ENCODE data around the gene BRINP2.

Gene BRINP2

GRCh38 chr1:177170756-177171535 lies at the start of gene BRINP2:
TSS of gene BRINP2 (plus strand) at chr1:177170958. CDS start at chr1:177229877, 58,919 bp downstream.
- Histone ChIP-seq H3K9me3 (ENCODE audit: control insufficient read depth, insufficient read depth, low read length) (no peaks in the 10 kb centered on the region), H3K9ac (ENCODE audit: low read depth, low read length) (no peak within 1 kb of the TSS), H3K27ac (ENCODE audit: low read depth, low read length) (no peak within 1 kb of the TSS), H3K27me3 (ENCODE audit: control insufficient read depth, insufficient read depth, low read length) (peaks cover 95% of the 10 kb centered on the region), H3K4me3 (ENCODE audit: low read depth, low read length) (peak within 1 kb of the TSS; percentile 66), H3K36me3 (ENCODE audit: control insufficient read depth, insufficient read depth, low read length) (no peaks in the 10 kb centered on the region), H3K4me1 (ENCODE audit: control insufficient read depth, insufficient read depth, low read length) (peaks cover 6% of the 10 kb centered on the region)

GRCh38 chr1:177122461-177123251 lies 48.1 kb upstream of the BRINP2 start:
- no peak overlapping the region for H3K27ac ChIP-seq (ENCODE audit: low read depth, low read length)
- no peaks in the 10 kb centered on the region for H3K36me3 ChIP-seq (ENCODE audit: control insufficient read depth, insufficient read depth, low read length)
- no peak overlapping the region for H3K4me3 ChIP-seq (ENCODE audit: low read depth, low read length)
- H3K4me1 ChIP-seq (ENCODE audit: control insufficient read depth, insufficient read depth, low read length), result no peaks in the 10 kb centered on the region
- H3K9me3 ChIP-seq (ENCODE audit: control insufficient read depth, insufficient read depth, low read length), result no peaks in the 10 kb centered on the region
- no peak overlapping the region for H3K9ac ChIP-seq (ENCODE audit: low read depth, low read length)
- H3K27me3 ChIP-seq (ENCODE audit: control insufficient read depth, insufficient read depth, low read length), result no peaks in the 10 kb centered on the region

GRCh38 chr1:177124577-177125278 lies 46.0 kb upstream of the BRINP2 start:
- Histone ChIP-seq H3K4me3 (ENCODE audit: low read depth, low read length) (no peak overlapping the region), H3K27me3 (ENCODE audit: control insufficient read depth, insufficient read depth, low read length) (no peaks in the 10 kb centered on the region), H3K27ac (ENCODE audit: low read depth, low read length) (no peak overlapping the region), H3K36me3 (ENCODE audit: control insufficient read depth, insufficient read depth, low read length) (no peaks in the 10 kb centered on the region), H3K9ac (ENCODE audit: low read depth, low read length) (no peak overlapping the region), H3K9me3 (ENCODE audit: control insufficient read depth, insufficient read depth, low read length) (no peaks in the 10 kb centered on the region), H3K4me1 (ENCODE audit: control insufficient read depth, insufficient read depth, low read length) (no peaks in the 10 kb centered on the region)

GRCh38 chr1:177126267-177126666 lies 44.5 kb upstream of the BRINP2 start:
- Histone ChIP-seq H3K27me3 (ENCODE audit: control insufficient read depth, insufficient read depth, low read length) (no peaks in the 10 kb centered on the region), H3K36me3 (ENCODE audit: control insufficient read depth, insufficient read depth, low read length) (no peaks in the 10 kb centered on the region), H3K27ac (ENCODE audit: low read depth, low read length) (no peak overlapping the region), H3K9me3 (ENCODE audit: control insufficient read depth, insufficient read depth, low read length) (no peaks in the 10 kb centered on the region), H3K9ac (ENCODE audit: low read depth, low read length) (no peak overlapping the region), H3K4me1 (ENCODE audit: control insufficient read depth, insufficient read depth, low read length) (no peaks in the 10 kb centered on the region), H3K4me3 (ENCODE audit: low read depth, low read length) (no peak overlapping the region)

GRCh38 chr1:177128665-177129281 lies 42.0 kb upstream of the BRINP2 start:
- no peaks in the 10 kb centered on the region for H3K36me3 ChIP-seq (ENCODE audit: control insufficient read depth, insufficient read depth, low read length)
- no peaks in the 10 kb centered on the region for H3K27me3 ChIP-seq (ENCODE audit: control insufficient read depth, insufficient read depth, low read length)
- no peaks in the 10 kb centered on the region for H3K9me3 ChIP-seq (ENCODE audit: control insufficient read depth, insufficient read depth, low read length)
- no peak overlapping the region for H3K9ac ChIP-seq (ENCODE audit: low read depth, low read length)
- peaks cover 3% of the 10 kb centered on the region; the same call in 1 of the 2 replicates for H3K4me1 ChIP-seq (ENCODE audit: control insufficient read depth, insufficient read depth, low read length)
- no peak overlapping the region for H3K27ac ChIP-seq (ENCODE audit: low read depth, low read length)
- H3K4me3 ChIP-seq (ENCODE audit: low read depth, low read length), result no peak overlapping the region

- Histone ChIP-seq H3K9ac (ENCODE audit: low read depth, low read length) (no peak overlapping the region), H3K27me3 (ENCODE audit: control insufficient read depth, insufficient read depth, low read length) (no peaks in the 10 kb centered on the region), H3K4me1 (ENCODE audit: control insufficient read depth, insufficient read depth, low read length) (peaks cover 3% of the 10 kb centered on the region; the same call in 1 of the 2 replicates), H3K4me3 (ENCODE audit: low read depth, low read length) (no peak overlapping the region), H3K9me3 (ENCODE audit: control insufficient read depth, insufficient read depth, low read length) (no peaks in the 10 kb centered on the region), H3K36me3 (ENCODE audit: control insufficient read depth, insufficient read depth, low read length) (no peaks in the 10 kb centered on the region), H3K27ac (ENCODE audit: low read depth, low read length) (no peak overlapping the region)
These were observed 40.3 kb upstream of the BRINP2 start for GRCh38 chr1:177130451-177130945.

GRCh38 chr1:177131723-177132122 lies 39.0 kb upstream of the BRINP2 start:
- peaks cover 3% of the 10 kb centered on the region; the same call in 1 of the 2 replicates for H3K4me1 ChIP-seq (ENCODE audit: control insufficient read depth, insufficient read depth, low read length)
- H3K9ac ChIP-seq (ENCODE audit: low read depth, low read length), result no peak overlapping the region
- H3K36me3 ChIP-seq (ENCODE audit: control insufficient read depth, insufficient read depth, low read length), result no peaks in the 10 kb centered on the region
- no peak overlapping the region for H3K27ac ChIP-seq (ENCODE audit: low read depth, low read length)
- no peaks in the 10 kb centered on the region for H3K9me3 ChIP-seq (ENCODE audit: control insufficient read depth, insufficient read depth, low read length)
- H3K27me3 ChIP-seq (ENCODE audit: control insufficient read depth, insufficient read depth, low read length), result no peaks in the 10 kb centered on the region
- no peak overlapping the region for H3K4me3 ChIP-seq (ENCODE audit: low read depth, low read length)

- Histone ChIP-seq H3K4me3 (ENCODE audit: low read depth, low read length) (no peak overlapping the region), H3K4me1 (ENCODE audit: control insufficient read depth, insufficient read depth, low read length) (peaks cover 3% of the 10 kb centered on the region; the same call in 1 of the 2 replicates), H3K27me3 (ENCODE audit: control insufficient read depth, insufficient read depth, low read length) (no peaks in the 10 kb centered on the region)
These were observed 38.6 kb upstream of the BRINP2 start for GRCh38 chr1:177132141-177132540.

GRCh38 chr1:177133977-177134538 lies 36.7 kb upstream of the BRINP2 start:
- no peak overlapping the region for H3K4me3 ChIP-seq (ENCODE audit: low read depth, low read length)
- H3K36me3 ChIP-seq (ENCODE audit: control insufficient read depth, insufficient read depth, low read length), result no peaks in the 10 kb centered on the region
- peaks cover 3% of the 10 kb centered on the region; the same call in 1 of the 2 replicates for H3K4me1 ChIP-seq (ENCODE audit: control insufficient read depth, insufficient read depth, low read length)
- no peaks in the 10 kb centered on the region for H3K9me3 ChIP-seq (ENCODE audit: control insufficient read depth, insufficient read depth, low read length)
- H3K27me3 ChIP-seq (ENCODE audit: control insufficient read depth, insufficient read depth, low read length), result no peaks in the 10 kb centered on the region
- no peak overlapping the region for H3K27ac ChIP-seq (ENCODE audit: low read depth, low read length)
- no peak overlapping the region for H3K9ac ChIP-seq (ENCODE audit: low read depth, low read length)

More at GRCh38 chr1:177132141-177132540, 38.6 kb upstream of the BRINP2 start:
- Histone ChIP-seq H3K27ac (ENCODE audit: low read depth, low read length) (no peak overlapping the region), H3K36me3 (ENCODE audit: control insufficient read depth, insufficient read depth, low read length) (no peaks in the 10 kb centered on the region), H3K9me3 (ENCODE audit: control insufficient read depth, insufficient read depth, low read length) (no peaks in the 10 kb centered on the region), H3K9ac (ENCODE audit: low read depth, low read length) (no peak overlapping the region)

GRCh38 chr1:177135250-177135649 lies 35.5 kb upstream of the BRINP2 start:
- Histone ChIP-seq H3K36me3 (ENCODE audit: control insufficient read depth, insufficient read depth, low read length) (no peaks in the 10 kb centered on the region), H3K9me3 (ENCODE audit: control insufficient read depth, insufficient read depth, low read length) (no peaks in the 10 kb centered on the region), H3K27me3 (ENCODE audit: control insufficient read depth, insufficient read depth, low read length) (no peaks in the 10 kb centered on the region), H3K4me3 (ENCODE audit: low read depth, low read length) (no peak overlapping the region), H3K27ac (ENCODE audit: low read depth, low read length) (no peak overlapping the region), H3K4me1 (ENCODE audit: control insufficient read depth, insufficient read depth, low read length) (peaks cover 3% of the 10 kb centered on the region; the same call in 1 of the 2 replicates), H3K9ac (ENCODE audit: low read depth, low read length) (no peak overlapping the region)

Measured in HUES48 (cell line).